Measurements from ENCODE around the gene MYBPC3.

The MYBPC3 gene

DNA sequence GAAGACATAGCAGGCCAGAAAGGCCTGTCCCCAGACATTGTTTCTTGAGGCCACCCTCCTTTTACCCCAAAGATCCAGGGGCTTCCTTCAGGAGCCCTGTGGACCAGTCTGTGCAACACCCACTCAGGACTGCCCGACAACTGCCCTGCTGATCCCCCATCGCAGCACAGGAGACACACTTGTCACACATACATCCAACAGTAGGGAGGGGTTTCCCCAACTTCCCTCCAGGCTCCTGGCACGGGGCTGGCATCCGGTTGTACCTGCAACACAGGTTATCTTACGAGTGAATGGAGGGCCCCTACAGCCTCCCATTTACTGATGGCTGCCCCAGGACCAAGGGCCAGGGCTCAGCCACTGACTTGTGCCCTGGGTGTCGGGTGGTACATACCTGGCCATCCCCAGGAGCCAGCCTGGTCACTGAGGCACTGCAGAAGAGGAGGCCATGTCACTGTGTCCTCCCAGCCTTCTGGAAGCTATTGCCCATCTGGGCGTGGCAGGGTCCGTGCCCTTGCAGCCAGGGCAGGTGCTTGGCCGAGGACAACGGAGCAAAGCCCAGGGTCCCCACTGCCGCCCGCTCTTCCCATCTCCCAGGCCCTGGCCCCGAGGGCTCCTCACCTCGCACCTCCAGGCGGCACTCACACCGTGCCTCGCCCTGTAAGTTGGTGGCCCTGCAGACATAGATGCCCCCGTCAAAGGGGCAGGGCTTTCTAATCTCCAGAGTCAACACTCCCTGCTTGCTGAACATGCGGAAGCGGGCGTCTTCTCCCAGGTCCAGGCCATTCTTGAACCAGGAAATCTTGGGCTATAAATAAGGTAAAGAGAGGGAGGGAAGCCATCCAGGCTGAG lies 20.8 kb downstream of the MYBPC3 start:
- TF ChIP-seq REST (IDR thresholded peaks at IDR 0.05; ENCODE audit: low read depth), result no peak

DNA sequence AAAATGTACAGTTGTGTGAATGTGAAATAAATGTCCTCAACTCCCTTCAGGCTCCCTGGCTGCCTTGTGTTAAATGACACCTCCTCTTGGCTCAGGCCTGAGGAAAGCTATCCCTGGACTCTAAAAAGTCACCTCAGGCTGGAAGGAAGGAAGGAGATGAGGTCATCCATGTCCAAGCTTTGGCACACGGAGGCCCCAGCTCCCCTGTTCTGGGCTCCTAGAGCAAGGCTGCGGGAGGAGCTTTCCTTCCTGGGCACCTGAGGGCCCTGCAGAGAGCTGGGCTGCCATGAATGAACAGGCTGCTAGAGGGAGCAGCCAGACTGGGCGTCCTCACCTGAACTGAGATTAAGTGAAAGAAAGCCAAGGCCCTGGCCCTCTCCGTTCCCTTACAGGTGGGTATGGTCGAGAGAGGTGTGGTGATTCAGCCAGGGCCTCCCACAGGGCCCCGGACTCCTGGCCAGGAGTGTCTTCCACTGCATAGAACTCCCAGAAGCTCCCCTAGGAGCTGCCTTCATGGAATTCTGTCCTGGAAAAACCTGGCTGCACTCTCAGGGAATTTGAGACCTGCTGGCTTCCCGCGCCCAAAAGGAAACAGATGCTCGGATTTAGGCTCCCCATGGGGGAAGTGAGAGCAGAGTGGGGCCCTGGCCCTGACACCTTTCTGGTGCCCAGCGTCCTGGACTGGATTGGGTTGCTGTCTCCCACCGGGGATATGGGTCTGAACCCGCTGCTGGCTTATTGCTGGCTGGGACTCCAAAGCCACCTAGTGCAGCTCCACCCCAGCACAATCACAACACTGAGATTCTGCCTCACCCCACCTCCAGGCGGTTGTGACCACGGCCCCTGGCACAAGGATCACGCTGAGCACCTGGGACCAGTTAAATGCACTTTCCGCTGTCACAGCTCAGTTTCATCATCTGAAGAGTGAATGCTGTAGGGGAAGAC lies 22.2 kb downstream of the MYBPC3 start:
- no peak for TF ChIP-seq EP300 (IDR thresholded peaks at IDR 0.05; ENCODE audit: borderline replicate concordance)
- TF ChIP-seq YY1 (IDR thresholded peaks at IDR 0.05; ENCODE audit: low read depth), result no peak
- TF ChIP-seq CREB1 (IDR thresholded peaks at IDR 0.05; ENCODE audit: low read depth), result no peak
- no peak for TF ChIP-seq RAD21 (IDR thresholded peaks at IDR 0.05; ENCODE audit: low read depth)
- no peak for TF ChIP-seq FOXM1 (IDR thresholded peaks at IDR 0.05; ENCODE audit: borderline replicate concordance, low read depth)
- TF ChIP-seq EGR1 (IDR thresholded peaks at IDR 0.05), result no peak
- no peak for TF ChIP-seq TCF12 (IDR thresholded peaks at IDR 0.05; ENCODE audit: low read depth)
- no peak for TF ChIP-seq TAF1 (IDR thresholded peaks at IDR 0.05; ENCODE audit: low read depth)
- TF ChIP-seq, protein P1, sequence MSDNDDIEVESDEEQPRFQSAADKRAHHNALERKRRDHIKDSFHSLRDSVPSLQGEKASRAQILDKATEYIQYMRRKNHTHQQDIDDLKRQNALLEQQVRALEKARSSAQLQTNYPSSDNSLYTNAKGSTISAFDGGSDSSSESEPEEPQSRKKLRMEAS (IDR thresholded peaks at IDR 0.05), result no peak
- no peak for TF ChIP-seq TEAD4 (IDR thresholded peaks at IDR 0.05)
- TF ChIP-seq, protein P2, sequence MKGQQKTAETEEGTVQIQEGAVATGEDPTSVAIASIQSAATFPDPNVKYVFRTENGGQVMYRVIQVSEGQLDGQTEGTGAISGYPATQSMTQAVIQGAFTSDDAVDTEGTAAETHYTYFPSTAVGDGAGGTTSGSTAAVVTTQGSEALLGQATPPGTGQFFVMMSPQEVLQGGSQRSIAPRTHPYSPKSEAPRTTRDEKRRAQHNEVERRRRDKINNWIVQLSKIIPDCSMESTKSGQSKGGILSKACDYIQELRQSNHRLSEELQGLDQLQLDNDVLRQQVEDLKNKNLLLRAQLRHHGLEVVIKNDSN (IDR thresholded peaks at IDR 0.05), result no peak
- no peak for TF ChIP-seq ZBTB7A (IDR thresholded peaks at IDR 0.05; ENCODE audit: low read depth)
- TF ChIP-seq NFIC (IDR thresholded peaks at IDR 0.05), result no peak
- no peak for TF ChIP-seq CEBPB (IDR thresholded peaks at IDR 0.05)
- no peak for TF ChIP-seq REST (IDR thresholded peaks at IDR 0.05; ENCODE audit: low read depth)

DNA sequence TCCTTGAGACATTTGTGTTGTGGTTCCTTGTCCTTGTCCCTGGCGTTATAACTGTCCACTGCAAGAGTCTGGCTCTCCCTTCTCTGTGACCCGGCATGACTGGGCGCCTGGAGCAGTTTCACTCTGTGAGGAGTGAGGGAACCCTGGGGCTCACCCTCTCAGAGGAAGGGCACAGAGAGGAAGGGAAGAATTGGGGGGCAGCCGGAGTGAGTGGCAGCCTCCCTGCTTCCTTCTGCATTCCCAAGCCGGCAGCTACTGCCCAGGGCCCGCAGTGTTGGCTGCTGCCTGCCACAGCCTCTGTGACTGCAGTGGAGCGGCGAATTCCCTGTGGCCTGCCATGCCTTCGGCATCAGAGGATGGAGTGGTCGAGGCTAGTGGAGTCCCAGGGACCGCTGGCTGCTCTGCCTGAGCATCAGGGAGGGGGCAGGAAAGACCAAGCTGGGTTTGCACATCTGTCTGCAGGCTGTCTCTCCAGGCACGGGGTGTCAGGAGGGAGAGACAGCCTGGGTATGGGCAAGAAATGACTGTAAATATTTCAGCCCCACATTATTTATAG lies 23.0 kb downstream of the MYBPC3 start:
- TF ChIP-seq YY1 (IDR thresholded peaks at IDR 0.05; ENCODE audit: low read depth) (no peak), FOXM1 (IDR thresholded peaks at IDR 0.05; ENCODE audit: borderline replicate concordance, low read depth) (no peak), TCF12 (IDR thresholded peaks at IDR 0.05; ENCODE audit: low read depth) (no peak), RAD21 (IDR thresholded peaks at IDR 0.05; ENCODE audit: low read depth) (no peak), EP300 (IDR thresholded peaks at IDR 0.05; ENCODE audit: borderline replicate concordance) (no peak), NFIC (IDR thresholded peaks at IDR 0.05) (no peak), TEAD4 (IDR thresholded peaks at IDR 0.05) (no peak), CREB1 (IDR thresholded peaks at IDR 0.05; ENCODE audit: low read depth) (no peak), CEBPB (IDR thresholded peaks at IDR 0.05) (no peak), TAF1 (IDR thresholded peaks at IDR 0.05; ENCODE audit: low read depth) (no peak), ZBTB7A (IDR thresholded peaks at IDR 0.05; ENCODE audit: low read depth) (no peak)
- TF ChIP-seq, protein P2 (IDR thresholded peaks at IDR 0.05), result no peak

GRCh38 chr11:47328449-47329390 lies 23.8 kb downstream of the MYBPC3 start:
- TF ChIP-seq EP300 (IDR thresholded peaks at IDR 0.05; ENCODE audit: borderline replicate concordance) (no peak), TCF12 (IDR thresholded peaks at IDR 0.05; ENCODE audit: low read depth) (no peak), TEAD4 (IDR thresholded peaks at IDR 0.05) (no peak)

DNA sequence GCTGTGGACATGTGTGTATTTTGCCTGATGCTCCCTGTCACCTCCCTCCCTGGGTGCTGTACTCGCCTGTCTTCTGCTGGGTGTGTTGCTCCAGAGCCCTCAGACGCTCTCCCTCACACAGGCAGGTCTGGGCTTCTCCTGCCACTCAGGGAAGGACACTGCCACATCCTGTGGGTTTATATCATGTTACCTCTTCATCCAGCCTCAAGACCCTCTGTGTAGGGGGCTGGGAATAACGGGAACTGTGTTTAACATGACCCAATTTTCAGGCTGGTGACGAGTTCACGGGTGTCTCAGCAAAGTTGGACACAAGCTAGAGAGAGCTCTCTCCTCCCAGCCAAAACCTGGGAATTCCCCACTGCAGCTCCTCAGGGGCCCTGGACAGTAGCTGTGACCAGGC lies 24.6 kb downstream of the MYBPC3 start:
- no peak for TF ChIP-seq ZBTB7A (IDR thresholded peaks at IDR 0.05; ENCODE audit: low read depth)
- no peak for TF ChIP-seq RAD21 (IDR thresholded peaks at IDR 0.05; ENCODE audit: low read depth)
- TF ChIP-seq, protein P2 (IDR thresholded peaks at IDR 0.05), result no peak
- TF ChIP-seq, protein P1 (IDR thresholded peaks at IDR 0.05), result no peak
- no peak for TF ChIP-seq EGR1 (IDR thresholded peaks at IDR 0.05)
- no peak for TF ChIP-seq YY1 (IDR thresholded peaks at IDR 0.05; ENCODE audit: low read depth)
- no peak for TF ChIP-seq CREB1 (IDR thresholded peaks at IDR 0.05; ENCODE audit: low read depth)
- no peak for TF ChIP-seq REST (IDR thresholded peaks at IDR 0.05; ENCODE audit: low read depth)
- no peak for TF ChIP-seq CEBPB (IDR thresholded peaks at IDR 0.05)
- no peak for TF ChIP-seq EP300 (IDR thresholded peaks at IDR 0.05; ENCODE audit: borderline replicate concordance)
- no peak for TF ChIP-seq TCF12 (IDR thresholded peaks at IDR 0.05; ENCODE audit: low read depth)
- TF ChIP-seq NFIC (IDR thresholded peaks at IDR 0.05), result no peak
- TF ChIP-seq TEAD4 (IDR thresholded peaks at IDR 0.05), result no peak
- TF ChIP-seq FOXM1 (IDR thresholded peaks at IDR 0.05; ENCODE audit: borderline replicate concordance, low read depth), result no peak
- no peak for TF ChIP-seq TAF1 (IDR thresholded peaks at IDR 0.05; ENCODE audit: low read depth)
